T-helper 22 cell (primary cell): ENCODE measurements around the gene TPSAB1.
"Not testable (repeated sequence)": the region's sequence is repeated elsewhere in the genome, so short reads cannot be mapped to it uniquely, and the experiment has no call there.

Source experiments
- DNase-seq: peaks from one replicate; pipeline ENCODE4 v3.0.0-alpha.2; 2020; ENCODE audit warnings: low read depth

Gene TPSAB1

GRCh38 chr16:1240436-1240835 is at the start of gene TPSAB1:
Gene TPSAB1 (plus strand): TSS chr16:1240705. CDS start chr16:1240939, 234 bp downstream.
- DNase-seq = not testable (repeated sequence)

GRCh38 chr16:1190789-1191188 is 49.7 kb upstream of the TPSAB1 start:
- DNase-seq = not testable (repeated sequence)

DNA sequence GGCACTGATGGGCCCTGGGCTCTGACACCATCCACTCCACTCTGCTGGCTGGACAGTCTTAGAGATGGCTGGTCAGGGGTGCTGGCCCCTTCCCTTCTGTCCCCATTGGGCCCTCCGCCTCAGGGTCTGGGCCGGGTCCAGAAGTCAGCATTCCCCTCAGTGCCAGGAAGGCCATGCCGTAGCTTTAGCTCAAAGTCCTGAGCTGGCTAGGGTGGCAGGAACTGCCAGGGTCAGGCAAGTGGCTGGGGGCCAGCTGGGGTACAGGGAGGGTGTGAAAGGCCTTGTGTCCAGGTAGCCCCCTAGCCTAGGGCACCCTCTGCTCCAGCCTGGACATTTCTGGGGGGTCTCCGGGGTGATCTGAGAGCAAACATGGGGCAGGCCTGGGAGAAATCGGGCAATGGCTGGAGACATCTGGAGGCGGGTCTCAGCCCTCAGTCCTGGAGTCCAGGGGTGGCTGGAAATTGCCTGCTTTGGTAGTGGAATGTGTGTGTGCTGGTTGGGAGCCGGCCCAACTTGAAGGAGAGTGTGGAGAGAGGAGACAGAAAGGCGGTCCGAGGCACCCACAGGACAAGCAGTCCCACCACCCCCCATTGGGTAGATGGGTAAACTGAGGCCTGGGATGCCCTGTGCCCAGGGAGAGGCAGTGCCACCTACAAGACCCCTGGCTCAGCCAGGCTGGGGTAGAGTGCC is 48.0 kb upstream of the TPSAB1 start:
- no peak for DNase-seq

- no peak for DNase-seq
Observed at GRCh38 chr16:1193143-1193824, 47.2 kb upstream of the TPSAB1 start.

DNA sequence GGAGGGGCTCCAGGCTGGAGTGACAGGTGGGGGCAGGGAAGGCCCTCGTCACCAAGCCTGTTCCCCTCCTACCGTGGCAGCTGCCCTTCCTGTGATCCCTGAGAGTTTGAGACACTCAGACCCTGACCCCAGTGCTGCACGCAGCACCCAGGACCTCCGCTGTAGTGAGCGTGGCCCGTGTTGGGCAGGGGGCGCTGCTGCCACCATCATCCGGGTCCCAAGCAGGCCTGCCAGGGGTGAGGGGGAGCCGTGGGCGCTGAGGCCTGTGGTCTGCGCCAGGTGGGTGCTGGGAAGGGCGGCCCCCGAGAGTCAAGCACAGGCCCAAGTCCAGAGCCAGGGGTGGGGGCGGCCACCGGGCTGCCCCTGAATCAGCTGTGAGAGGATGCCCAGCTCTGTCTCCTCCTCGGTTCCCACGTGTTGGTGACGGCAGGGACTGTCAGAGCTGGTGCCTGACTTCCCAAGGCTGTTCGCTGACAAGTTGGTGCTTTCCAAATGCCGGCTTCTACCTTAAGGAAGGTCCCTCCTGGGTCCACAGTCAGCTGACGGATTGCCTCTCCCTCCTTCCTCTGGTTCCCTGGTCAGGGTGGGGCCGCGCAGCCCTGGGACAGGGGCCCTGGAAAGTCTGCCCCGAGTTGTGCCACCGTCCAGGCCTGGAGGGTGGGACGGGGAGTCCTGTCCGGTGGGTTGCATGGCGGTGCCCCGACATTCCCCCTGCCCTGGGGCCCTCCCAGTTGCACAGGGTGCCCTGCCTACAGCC is 46.5 kb upstream of the TPSAB1 start:
- no peak for DNase-seq

DNA sequence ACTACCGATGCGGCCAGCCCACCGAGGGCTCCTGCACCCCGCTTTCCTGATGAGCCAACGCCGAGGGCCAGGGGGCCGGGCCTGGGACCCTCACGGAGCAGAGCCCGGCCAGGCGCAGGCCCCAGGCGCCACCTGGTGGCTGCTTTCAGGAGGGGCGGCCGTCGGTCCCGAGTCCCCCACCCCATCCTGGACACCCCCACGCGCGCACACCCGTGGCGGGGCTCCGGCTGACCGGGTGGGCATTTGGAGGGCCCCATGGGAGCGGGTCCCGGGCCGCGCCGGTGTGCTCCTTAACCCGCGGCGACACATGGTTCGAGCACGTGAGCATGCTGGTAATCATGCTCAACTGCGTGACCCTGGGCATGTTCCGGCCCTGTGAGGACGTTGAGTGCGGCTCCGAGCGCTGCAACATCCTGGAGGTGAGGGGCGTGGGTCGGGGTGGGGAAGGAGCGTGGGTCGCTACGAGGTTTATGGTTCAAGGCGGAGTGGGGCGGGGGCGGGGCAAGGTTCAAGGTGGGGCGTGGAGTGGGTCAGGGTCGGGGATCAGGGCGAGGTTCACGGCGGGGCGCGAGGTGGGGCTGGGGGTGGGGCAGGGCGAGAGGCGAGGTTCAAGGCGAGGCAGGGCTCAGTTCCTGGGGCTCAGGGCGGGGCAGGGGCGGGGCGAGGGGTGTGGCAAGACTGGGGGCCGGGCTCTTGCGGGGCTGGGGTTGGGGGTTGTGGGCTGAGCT is 45.7 kb upstream of the TPSAB1 start:
- no peak for DNase-seq

DNA sequence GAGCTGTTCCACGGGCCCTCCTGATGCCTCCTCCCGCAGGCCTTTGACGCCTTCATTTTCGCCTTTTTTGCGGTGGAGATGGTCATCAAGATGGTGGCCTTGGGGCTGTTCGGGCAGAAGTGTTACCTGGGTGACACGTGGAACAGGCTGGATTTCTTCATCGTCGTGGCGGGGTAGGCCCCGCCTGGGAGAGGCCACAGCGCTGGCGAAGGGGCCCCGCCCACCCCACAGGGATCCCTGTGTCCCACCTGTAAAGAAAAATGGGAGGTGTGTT is 45.2 kb upstream of the TPSAB1 start:
- no peak for DNase-seq

GRCh38 chr16:1196494-1196893 is 44.0 kb upstream of the TPSAB1 start:
- DNase-seq = no peak

DNA sequence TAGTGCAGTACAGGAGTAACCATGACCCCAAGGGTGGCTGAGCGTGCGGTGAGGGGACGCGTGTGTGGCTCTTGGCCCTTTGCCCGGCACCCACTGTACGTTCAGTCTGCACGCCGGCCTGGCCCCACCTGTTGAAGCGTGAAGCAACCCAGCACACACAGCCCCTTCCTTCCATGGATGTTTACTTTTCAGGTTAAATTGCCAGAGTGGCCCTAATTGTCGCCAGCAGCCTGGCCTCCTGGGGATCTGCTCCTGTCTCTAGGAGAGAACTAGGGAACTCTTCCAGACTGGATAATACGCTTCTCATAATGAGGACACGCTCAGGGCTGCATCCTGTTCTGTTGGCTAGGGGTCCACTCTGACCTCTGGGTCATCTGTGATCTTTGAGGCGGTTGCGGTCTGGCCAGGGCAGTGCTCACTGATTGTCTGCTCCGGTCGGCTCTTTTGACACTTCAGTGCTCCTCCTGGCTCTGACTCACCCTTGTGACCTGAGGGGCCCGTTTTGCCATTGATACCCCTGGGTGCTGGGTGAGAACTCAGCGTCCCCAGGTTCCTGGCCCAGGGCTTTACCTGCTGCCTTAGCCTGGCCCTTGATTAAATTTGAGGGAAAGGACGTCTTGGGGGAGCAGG is 43.2 kb upstream of the TPSAB1 start:
- DNase-seq = no peak

DNA sequence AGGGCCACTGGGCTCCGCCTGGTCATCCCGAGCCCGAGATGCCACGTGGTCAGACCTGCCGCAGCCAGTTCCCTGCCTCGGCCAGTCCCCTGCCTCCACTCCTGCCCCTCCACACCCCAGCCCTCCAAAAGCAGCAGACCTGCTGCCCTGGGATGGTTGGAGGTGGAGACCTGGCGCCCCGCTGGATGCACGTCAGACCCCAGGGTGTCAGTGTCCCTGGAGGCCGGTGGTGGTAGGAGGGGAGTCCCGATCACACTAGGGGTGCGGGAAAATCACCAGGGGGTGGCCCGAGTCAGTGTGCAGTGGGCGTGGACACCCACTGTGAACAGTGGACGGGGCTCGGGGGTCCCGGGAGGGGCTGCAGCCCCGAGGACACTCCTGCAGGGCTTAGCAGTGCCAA is 42.3 kb upstream of the TPSAB1 start:
- no peak for DNase-seq

- not testable (repeated sequence) for DNase-seq
Observed at GRCh38 chr16:1198671-1199346, 41.7 kb upstream of the TPSAB1 start.

DNA sequence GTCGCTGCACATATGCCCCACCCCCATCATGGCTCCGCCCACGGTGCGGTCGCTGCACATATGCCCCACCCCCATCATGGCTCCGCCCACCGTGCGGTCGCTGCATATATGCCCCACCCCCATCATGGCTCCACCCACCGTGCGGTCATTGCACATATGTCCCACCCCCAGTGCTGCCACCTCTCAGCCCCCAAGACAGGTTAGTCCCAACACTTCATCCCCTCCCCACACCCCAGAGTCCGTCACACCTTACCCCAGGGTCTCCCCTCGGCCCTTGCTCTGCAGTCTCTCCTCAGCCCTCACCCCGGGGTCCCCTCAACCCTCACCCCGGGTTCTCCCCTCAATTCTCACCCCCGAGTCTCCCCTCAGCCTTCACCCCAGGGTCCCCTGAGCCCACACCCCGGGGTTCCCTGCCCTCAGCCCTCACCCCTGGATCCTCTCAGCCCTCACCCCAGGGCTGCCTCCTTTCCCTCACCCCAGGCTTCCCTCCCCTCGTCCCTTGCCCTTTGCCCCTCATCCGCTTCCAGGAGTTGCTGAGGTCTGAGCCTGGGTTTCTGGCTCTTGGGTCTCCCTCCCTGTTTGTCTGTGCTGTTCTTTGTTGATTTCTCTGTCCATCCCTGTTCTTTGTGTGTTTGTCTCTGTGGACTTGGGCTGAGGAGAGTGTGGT is 41.0 kb upstream of the TPSAB1 start:
- no peak for DNase-seq

- DNase-seq = no peak
Observed at GRCh38 chr16:1200014-1200627, 40.4 kb upstream of the TPSAB1 start.

DNA sequence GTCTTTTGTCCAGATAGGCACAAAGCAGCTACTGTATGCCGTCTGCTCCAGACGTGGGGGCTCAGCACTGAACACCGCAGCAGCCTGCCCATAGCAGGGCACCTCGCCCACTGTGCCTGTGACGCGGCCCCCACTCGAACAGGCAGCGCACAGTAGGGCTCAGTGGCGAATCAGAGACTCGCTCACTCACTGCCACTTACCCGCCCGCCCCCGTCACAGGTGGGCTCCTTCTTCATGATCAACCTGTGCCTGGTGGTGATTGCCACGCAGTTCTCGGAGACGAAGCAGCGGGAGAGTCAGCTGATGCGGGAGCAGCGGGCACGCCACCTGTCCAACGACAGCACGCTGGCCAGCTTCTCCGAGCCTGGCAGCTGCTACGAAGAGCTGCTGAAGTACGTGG is 39.1 kb upstream of the TPSAB1 start:
- DNase-seq = no peak

DNA sequence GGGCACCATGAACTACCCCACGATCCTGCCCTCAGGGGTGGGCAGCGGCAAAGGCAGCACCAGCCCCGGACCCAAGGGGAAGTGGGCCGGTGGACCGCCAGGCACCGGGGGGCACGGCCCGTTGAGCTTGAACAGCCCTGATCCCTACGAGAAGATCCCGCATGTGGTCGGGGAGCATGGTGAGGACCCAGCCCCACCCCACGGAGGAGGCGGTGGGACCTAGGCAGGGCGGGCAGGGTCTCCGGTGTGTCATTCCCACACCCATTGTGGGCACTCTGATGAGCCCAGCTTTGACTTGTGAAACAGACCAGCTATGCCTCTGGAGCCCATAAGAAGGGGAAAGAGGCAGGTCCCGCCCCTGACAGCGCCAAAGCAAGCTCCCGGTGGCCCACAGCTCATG is 38.2 kb upstream of the TPSAB1 start:
- no peak for DNase-seq

DNA sequence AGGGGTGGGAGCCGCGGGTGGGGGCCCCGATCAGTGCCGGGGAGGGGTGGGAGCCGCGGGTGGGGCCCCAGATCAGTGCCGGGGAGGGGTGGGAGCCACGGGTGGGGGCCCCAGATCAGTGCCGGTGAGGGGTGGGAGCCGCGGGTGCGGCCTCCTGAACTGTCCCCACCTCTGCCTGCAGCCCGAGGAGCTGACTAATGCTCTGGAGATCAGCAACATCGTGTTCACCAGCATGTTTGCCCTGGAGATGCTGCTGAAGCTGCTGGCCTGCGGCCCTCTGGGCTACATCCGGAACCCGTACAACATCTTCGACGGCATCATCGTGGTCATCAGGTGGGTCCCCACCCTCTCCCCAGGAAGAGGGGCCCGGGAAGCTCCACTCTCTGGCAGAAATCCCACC is 35.6 kb upstream of the TPSAB1 start:
- no peak for DNase-seq

DNA sequence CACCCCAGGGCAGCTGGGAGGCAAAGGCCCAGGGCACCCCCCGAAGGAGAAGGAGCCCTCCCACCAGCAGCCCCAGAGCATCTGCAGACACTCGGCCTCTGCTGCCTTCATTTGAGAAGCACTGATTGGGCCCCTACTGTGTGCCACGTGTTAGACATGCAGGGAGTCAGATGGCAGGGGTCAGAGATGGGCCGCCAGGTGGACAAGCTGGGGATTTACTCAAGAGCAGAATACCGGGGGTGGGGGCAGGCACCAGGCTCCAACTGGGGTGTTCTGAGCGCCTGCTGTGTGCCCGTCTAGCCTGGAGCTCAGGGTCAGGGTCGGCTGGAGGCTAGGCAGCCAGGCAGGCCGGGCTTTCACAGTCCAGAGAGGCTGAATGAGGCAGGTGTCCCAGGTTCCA is 34.2 kb upstream of the TPSAB1 start:
- DNase-seq = no peak

- no peak for DNase-seq
Observed at GRCh38 chr16:1206786-1207185, 33.7 kb upstream of the TPSAB1 start.

DNA sequence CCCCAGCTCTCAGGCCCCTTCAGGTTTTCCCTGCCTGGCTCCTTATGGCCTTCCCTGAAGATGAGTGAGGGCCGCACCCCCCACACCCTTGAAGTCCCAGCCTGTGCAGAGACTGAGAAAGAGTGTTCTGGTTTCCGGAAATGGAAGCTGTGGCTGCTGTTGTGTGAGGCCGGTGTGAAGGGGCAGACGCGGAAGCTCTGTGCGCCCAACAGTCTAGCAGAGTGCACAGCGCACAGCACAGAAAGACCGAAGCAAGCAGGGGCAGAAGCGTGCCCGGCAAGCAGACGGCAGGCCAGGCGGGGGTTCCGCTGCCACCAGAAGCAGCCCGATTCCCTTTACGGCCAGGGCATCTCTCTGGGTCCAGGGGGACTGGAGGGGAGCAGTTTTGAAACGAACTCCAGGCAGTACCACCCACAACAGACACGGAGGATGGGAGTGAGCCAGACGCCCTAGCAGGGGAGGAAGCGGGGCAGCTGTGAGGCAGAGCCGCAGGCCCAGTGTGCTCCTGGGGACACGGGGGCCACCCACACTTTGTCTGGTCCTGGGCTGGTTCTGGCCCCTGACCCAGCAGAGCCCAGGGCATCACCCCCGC is 32.2 kb upstream of the TPSAB1 start:
- no peak for DNase-seq

GRCh38 chr16:1209081-1209480 is 31.4 kb upstream of the TPSAB1 start:
- DNase-seq = no peak
